ENCODE data around the gene KLK1.
A peak's percentile ranks its signal among the peaks of the same experiment; 100 is the strongest.
"Not testable (repeated sequence)": the region's sequence is repeated elsewhere in the genome, so short reads cannot be mapped to it uniquely, and the experiment has no call there.

Gene KLK1

DNA sequence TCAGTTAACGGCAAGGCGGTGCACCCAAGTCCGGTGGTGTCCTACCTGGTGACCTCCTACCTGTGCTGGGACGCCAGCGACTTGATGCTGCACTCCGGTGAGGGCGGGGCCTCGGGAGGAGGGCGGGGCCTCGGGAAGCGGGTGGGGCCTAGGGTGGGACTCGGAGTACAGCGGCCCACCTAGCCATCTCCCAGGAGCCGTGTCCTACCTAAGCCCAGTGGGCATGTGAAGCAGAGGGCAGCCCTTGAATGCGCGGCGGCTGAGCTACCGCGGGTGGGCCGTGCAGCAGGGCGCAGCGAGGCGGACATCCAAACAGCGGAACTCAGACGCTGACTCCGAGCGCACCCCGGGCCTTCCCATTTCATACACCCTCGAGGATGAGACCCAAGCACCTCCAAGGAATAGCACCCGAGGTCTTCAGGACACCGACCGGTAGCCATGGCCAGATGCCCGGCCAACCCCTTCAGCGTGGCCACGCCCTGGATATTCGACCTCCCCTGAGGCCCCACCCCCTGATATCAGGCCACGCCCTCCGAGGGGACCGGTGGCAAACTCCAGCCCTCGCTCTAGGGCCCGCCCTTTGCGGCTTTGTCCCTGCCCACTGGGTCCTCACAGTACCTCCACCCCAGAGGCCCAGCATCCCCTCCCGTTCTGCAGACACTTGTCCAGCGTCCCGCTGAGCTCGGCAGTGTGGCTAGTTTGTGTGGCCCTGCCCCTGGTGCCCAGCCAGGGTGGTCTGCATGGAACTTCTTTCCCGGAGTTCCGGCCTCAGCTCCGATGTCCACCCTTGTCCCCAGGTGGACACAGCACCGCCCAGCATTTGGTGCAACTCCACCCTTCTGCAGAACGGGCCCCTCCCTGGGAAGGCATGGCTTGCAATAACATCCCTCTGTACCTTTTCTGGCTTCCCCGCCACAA, 5.4 kb downstream of the KLK1 start:
- DNase-seq (ENCODE audit: low read depth in 2 of 2, low spot score in 1 of 2): no peak

GRCh38 chr19:50815439-50815838, 8.1 kb downstream of the KLK1 start:
- DNase-seq (ENCODE audit: low read depth in 2 of 2, low spot score in 1 of 2): no peak

GRCh38 chr19:50814883-50815282, 8.7 kb downstream of the KLK1 start:
- DNase-seq (ENCODE audit: low read depth in 2 of 2, low spot score in 1 of 2): no peak

DNA sequence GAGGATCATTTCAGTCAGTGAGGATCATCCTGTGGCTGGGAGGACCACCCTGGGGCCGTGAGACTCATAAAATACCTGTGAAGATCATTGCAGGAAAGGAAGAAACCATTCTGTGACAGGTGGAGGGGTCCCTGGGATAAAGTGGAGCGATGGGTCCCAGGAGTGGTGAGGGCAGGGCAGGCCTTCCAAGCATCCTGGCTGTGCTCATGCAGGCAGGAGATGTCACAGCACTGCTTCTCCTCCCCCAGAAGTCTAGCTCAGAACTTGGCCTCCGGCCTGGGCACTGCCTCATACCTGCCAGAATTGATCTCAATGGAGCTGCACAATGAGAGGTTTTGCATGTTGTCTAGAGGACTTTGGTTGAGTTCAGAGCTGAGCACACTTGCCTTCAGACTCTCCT, 11.1 kb downstream of the KLK1 start:
- DNase-seq (ENCODE audit: low read depth in 2 of 2, low spot score in 1 of 2): no peak

- DNase-seq (ENCODE audit: low read depth in 2 of 2, low spot score in 1 of 2): not testable (repeated sequence)
These were observed 11.9 kb downstream of the KLK1 start for GRCh38 chr19:50811622-50812238.

GRCh38 chr19:50808856-50809255, 14.7 kb downstream of the KLK1 start:
- no peak for DNase-seq (ENCODE audit: low read depth in 2 of 2, low spot score in 1 of 2)

DNA sequence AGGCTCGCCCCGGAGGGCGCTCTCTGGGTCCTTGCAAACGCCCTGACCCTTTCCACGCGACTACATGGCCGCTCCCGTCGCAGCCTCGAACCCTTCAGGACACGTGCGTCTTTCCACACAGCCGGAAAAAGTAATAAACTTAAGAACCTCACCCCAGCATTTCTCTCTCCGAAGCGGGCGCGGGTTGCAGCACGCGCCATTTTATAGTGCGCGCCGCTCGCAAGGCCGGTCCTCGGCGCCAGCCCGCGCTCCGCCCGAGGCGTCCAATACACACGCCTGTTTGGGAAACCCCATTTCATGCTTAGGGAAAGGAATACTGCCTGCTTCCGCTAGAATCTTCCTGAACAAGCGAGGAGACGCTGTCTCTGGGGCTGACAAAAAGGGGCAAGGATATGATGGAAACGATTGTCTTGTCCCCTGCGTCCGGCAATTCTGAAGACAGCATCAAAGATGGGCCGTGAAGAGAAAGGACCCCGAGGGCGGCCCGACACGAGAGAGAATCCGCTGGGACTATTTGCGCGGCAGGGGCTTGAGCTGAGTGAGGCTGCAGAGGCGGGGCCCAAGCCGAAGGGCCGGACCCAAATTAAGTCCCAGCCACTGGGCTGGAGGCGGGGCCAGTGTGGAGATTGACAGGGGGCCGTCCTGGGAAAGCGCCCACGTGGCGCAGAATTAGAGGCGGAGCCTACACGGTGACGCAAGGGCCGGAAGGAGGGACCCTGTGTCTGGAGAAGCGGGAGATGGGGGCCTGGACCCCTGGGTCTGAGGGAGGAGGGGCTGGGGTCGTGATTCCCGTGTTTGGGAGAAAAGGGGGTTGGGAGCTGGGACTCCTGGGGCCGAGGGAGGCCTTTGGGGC, 18.9 kb downstream of the KLK1 start:
- DNase-seq (ENCODE audit: low read depth in 2 of 2, low spot score in 1 of 2): peak; percentile 96 to 98

DNA sequence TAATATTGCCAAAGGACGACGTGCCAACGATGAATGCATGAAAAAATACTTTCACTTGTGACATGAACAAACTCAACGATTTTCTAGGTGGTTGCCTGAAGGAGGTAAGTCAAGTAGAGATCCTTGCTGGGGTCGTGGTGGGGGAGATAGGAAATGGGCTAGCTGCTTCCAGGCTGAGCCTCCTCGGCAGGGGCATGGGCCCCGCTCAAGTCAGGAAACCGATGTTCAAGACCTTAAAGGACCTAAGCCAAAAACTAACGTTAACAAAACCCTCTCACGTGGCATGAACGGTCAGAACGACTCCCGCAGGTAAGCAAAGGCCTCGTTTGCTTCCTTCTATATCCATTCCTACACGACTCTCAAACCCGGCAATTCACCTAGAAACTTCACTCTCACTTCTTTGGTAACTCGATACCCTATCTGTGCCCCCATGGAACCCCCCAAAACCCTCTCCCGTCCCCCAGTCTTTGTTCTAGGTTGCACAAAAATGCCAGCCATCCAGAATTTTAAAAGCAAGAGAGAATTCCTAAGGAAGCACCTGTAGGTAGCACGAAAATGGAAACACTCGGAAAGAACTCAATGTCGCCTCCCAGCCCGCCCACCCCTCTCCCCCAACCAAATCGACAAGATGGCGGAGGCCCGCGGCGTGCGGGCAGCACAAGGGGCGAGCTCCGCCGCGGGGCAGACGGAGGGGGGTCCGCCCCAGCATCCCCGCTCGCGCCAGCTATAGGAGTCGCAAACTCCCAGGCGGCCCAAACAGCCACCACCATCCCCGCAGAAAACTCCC, 19.8 kb downstream of the KLK1 start:
- DNase-seq (ENCODE audit: low read depth in 2 of 2, low spot score in 1 of 2): no peak

- DNase-seq (ENCODE audit: low read depth in 2 of 2, low spot score in 1 of 2): no peak
These were observed 22.5 kb downstream of the KLK1 start for GRCh38 chr19:50801107-50801506.

DNA sequence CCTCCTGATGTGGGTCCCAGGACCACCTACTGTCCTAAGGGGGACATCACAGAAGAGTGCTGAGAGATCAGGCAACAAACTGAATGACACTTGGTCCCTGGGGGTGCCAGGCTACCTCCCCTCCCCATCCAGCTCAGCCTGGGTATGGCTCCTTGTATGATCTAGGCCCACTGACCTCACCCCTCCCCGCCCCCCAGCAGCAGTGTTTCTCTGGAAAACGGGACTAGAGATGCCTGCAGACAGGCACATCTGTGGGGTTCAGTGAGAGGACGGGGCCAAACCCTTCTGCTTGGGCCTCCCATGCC, 24.1 kb downstream of the KLK1 start:
- DNase-seq (ENCODE audit: low read depth in 2 of 2, low spot score in 1 of 2): no peak

- DNase-seq (ENCODE audit: low read depth in 2 of 2, low spot score in 1 of 2): no peak
These were observed 24.7 kb downstream of the KLK1 start for GRCh38 chr19:50798659-50799546.

- no peak for DNase-seq (ENCODE audit: low read depth in 2 of 2, low spot score in 1 of 2)
These were observed 25.6 kb downstream of the KLK1 start for GRCh38 chr19:50797781-50798658.

DNA sequence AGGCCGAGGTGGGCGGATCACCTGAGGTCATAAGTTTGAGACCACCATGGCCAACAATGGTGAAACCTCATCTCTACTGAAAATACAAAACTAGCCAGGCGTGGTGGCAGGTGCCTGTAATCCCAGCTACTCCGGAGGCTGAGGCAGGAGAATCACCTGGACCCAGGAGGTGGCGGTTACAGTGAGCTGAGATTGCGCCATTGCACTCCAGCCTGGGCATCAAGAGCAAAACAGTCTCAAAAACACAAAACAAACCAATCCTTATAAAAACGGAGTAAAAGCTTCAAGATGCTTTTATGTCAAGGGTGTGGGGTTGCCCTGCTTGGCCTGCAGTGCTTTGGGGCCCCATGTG, 26.2 kb downstream of the KLK1 start:
- no peak for DNase-seq (ENCODE audit: low read depth in 2 of 2, low spot score in 1 of 2)

- no peak for DNase-seq (ENCODE audit: low read depth in 2 of 2, low spot score in 1 of 2)
These were observed 26.8 kb downstream of the KLK1 start for GRCh38 chr19:50796634-50797428.

- no peak for DNase-seq (ENCODE audit: low read depth in 2 of 2, low spot score in 1 of 2)
These were observed 27.4 kb downstream of the KLK1 start for GRCh38 chr19:50796128-50796633.

DNA sequence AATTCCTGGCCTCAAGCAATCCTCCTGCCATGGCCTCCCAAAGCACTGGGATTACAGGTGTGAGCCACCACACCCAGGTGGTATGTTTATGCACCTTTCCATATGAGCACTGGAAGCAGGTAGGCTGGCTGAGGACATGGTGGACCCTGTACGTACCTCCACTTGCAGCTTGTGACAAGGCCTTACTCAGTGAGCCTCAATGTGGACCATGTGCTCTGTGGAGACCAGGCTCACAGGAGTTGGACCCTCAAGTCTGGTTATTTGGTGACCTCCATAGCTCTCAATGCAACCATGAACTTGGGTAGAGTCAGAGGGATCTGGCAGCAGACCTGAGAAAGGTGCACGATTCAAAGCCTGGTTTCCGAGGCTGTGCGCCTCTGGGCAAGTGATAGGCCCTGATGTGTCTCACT, 27.9 kb downstream of the KLK1 start:
- no peak for DNase-seq (ENCODE audit: low read depth in 2 of 2, low spot score in 1 of 2)

GRCh38 chr19:50794876-50795663, 28.5 kb downstream of the KLK1 start:
- DNase-seq (ENCODE audit: low read depth in 2 of 2, low spot score in 1 of 2): no peak
